Uterine smooth muscle cell (primary cell): ENCODE measurements around the gene XYLT1. TPM values are rescaled to one million over a fixed set of nuclear protein-coding genes. Genes with fewer than 3 reads are reported as not detected.

Experiments
- total RNA-seq: library from RNA; depleted of rRNA; stranded (reverse); fragments of >200 nt; gene quantifications from 2 replicates; pipeline ENCODE4 v1.2.3, GENCODE V29; 2014

Gene XYLT1, protein sequence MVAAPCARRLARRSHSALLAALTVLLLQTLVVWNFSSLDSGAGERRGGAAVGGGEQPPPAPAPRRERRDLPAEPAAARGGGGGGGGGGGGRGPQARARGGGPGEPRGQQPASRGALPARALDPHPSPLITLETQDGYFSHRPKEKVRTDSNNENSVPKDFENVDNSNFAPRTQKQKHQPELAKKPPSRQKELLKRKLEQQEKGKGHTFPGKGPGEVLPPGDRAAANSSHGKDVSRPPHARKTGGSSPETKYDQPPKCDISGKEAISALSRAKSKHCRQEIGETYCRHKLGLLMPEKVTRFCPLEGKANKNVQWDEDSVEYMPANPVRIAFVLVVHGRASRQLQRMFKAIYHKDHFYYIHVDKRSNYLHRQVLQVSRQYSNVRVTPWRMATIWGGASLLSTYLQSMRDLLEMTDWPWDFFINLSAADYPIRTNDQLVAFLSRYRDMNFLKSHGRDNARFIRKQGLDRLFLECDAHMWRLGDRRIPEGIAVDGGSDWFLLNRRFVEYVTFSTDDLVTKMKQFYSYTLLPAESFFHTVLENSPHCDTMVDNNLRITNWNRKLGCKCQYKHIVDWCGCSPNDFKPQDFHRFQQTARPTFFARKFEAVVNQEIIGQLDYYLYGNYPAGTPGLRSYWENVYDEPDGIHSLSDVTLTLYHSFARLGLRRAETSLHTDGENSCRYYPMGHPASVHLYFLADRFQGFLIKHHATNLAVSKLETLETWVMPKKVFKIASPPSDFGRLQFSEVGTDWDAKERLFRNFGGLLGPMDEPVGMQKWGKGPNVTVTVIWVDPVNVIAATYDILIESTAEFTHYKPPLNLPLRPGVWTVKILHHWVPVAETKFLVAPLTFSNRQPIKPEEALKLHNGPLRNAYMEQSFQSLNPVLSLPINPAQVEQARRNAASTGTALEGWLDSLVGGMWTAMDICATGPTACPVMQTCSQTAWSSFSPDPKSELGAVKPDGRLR
- 17.0 and 22.7 TPM in 2 replicates for total RNA-seq

DNA sequence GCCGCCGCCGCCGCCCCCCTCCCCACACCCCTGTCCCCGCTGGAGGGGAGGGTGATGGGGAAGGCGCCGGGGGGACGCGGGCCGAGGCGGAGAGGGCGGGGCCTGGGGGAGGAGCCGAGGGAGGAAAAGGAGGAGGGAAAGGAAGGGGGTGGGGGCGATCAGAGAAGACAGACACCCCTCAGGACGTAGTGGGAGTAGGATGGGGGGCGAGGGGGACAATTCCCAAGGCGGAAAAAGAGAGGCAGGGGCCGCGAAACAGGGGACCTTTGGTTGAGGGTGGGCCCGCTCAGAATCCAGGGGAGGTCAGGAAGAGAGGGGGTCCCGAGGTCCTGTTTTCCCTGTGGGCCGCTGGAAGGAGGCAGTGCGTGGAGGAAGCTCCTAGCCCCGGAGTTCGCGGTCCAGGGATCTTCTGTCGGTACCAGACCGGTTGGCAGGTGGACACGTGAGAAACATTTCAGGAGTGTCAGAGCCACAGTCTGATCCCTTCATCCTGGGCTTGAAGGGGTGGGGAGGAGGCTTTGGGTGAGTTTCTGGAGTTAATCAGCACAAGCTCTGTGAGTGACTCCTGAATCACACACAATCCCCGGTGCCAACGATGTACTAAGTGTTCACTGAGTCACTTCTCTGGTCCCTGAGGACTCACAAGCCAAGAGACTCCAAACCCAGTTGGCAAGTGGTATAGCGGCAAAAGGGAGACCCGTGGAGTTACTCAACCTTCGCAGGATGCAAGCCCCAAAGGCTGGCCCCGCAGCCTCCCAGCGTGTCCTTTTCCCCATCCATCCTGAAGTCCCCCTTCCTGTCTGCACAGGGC, at the start of gene XYLT1:
XYLT1 (minus strand) TSS at position 53 of the 811 bp plus-strand sequence. CDS start 164 bp downstream, outside the sequence.

